Measurements from ENCODE around the gene RPS19.
A peak's percentile ranks its signal among the peaks of the same experiment; 100 is the strongest.

RPS19 gene

DNA sequence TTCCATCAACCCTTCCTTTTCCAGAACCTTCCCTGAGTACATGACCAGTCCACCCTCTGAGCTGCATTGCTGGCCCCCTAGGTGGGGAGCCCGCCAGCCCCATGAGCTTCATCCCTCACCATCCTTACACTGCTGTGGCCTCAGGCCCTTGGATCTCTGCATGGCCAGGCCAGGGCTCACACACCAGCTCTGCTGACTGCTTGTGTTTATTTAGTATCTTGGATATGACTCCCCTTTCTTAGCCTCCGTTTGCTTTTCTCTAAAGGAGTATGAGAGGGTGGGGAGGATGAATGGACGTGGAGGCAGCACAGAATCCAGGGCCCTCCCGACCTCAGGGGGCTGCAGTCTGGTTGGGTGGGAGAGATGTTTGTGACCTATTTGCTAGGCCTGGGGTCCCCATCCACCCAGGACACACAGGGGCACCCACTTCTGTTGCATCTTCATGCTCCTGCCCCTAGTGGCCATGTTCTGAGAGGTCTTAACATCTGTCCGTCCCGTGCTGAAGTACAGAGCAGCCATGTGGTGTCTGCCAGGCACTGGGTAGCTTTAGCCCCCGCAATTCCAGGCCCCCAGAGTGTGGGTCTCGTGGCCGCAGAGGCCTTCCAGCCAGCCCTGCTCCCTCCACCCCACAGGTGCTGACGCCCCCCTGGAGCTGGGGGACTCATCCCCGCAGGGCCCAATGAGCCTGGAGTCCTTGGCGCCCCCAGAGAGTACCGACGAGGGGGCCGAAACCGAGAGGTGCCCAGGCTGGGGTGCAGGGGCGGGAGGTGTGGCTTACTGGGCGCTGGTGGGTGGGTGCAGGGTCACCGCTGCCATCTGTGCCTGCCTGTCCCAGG, 35.9 kb downstream of the RPS19 start:
- no peaks in the 10 kb centered on the region for H3K27me3 Mint-ChIP-seq
- no peaks in the 10 kb centered on the region for H3K9me3 Mint-ChIP-seq (ENCODE audit: low read depth)
- H3K4me3 Mint-ChIP-seq, result peak overlapping the region; percentile 44
- peaks cover 11% of the 10 kb centered on the region for H3K36me3 Mint-ChIP-seq
- H3K27ac Mint-ChIP-seq, result peak overlapping the region; percentile 80
- H3K4me1 Mint-ChIP-seq (ENCODE audit: low read depth), result peaks cover 64% of the 10 kb centered on the region

DNA sequence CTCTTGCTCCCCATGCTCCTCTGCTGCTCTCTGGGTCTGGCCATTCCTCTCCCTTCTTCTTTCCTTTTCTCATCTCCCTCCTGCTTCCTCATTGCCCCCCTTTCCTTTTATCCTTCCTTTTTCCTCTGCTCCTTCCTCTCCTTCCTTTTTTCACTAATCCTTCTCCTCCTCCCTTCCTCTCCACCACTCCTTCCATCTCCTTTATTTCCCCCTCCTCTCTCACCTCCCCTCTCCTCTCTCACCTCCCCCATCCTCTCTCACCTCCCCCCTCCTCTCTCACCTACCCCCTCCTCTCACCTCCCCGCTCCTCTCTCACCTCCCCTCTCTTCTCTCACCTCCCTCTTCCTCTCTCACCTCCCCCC, 36.5 kb downstream of the RPS19 start:
- Mint-ChIP-seq H3K4me1 (ENCODE audit: low read depth) (peaks cover 61% of the 10 kb centered on the region), H3K36me3 (peaks cover 9% of the 10 kb centered on the region), H3K27ac (peak overlapping the region; percentile 80), H3K4me3 (peak overlapping the region; percentile 40), H3K27me3 (no peaks in the 10 kb centered on the region), H3K9me3 (ENCODE audit: low read depth) (no peaks in the 10 kb centered on the region)

- Mint-ChIP-seq H3K9me3 (ENCODE audit: low read depth) (no peaks in the 10 kb centered on the region), H3K4me1 (ENCODE audit: low read depth) (peaks cover 63% of the 10 kb centered on the region), H3K27ac (peak overlapping the region; percentile 77)
Measured at GRCh38 chr19:41897181-41897580, 37.1 kb downstream of the RPS19 start.

GRCh38 chr19:41897820-41898219, 37.8 kb downstream of the RPS19 start:
- Mint-ChIP-seq H3K4me3 (no peak overlapping the region), H3K36me3 (peaks cover 9% of the 10 kb centered on the region), H3K4me1 (ENCODE audit: low read depth) (peaks cover 64% of the 10 kb centered on the region), H3K9me3 (ENCODE audit: low read depth) (no peaks in the 10 kb centered on the region), H3K27me3 (no peaks in the 10 kb centered on the region), H3K27ac (peak overlapping the region; percentile 77)

More at GRCh38 chr19:41897181-41897580, 37.1 kb downstream of the RPS19 start:
- Mint-ChIP-seq H3K27me3 (no peaks in the 10 kb centered on the region), H3K4me3 (no peak overlapping the region), H3K36me3 (peaks cover 10% of the 10 kb centered on the region)

GRCh38 chr19:41898235-41898634, 38.2 kb downstream of the RPS19 start:
- Mint-ChIP-seq H3K9me3 (ENCODE audit: low read depth) (no peaks in the 10 kb centered on the region), H3K27ac (peak overlapping the region; percentile 73), H3K36me3 (peaks cover 7% of the 10 kb centered on the region), H3K27me3 (no peaks in the 10 kb centered on the region), H3K4me1 (ENCODE audit: low read depth) (peaks cover 64% of the 10 kb centered on the region), H3K4me3 (no peak overlapping the region)

DNA sequence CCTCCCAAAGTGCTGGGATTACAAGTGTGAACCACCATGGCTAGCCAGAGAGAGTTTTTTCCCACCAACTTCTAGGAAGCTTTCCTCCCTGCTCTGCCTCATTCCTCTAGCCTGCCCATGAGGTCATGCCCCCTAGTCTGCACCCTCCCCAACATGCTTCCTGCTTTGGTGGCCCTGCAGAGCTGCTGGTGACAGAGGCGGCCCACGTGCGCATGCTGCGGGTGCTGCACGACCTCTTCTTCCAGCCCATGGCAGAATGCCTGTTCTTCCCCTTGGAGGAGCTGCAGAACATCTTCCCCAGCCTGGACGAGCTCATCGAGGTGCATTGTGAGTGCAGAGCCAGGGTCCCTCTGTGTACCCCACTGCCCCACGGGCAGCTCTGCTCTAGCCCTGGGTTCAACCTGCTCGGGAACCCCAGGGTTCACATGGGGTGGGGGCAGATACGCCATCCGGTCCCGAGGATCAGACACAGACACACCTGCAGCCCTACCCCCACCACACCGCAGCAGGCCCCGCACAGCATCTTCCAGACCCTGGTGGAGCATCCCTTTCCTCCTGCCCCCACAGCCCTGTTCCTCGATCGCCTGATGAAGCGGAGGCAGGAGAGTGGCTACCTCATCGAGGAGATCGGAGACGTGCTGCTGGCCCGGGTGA, 41.8 kb downstream of the RPS19 start:
- Mint-ChIP-seq H3K9me3 (ENCODE audit: low read depth) (no peaks in the 10 kb centered on the region), H3K4me3 (no peak overlapping the region), H3K36me3 (peaks cover 11% of the 10 kb centered on the region), H3K27me3 (no peaks in the 10 kb centered on the region), H3K27ac (peak overlapping the region; percentile 68), H3K4me1 (ENCODE audit: low read depth) (peaks cover 56% of the 10 kb centered on the region)

- H3K36me3 Mint-ChIP-seq, result peaks cover 11% of the 10 kb centered on the region
- no peaks in the 10 kb centered on the region for H3K27me3 Mint-ChIP-seq
- no peak overlapping the region for H3K4me3 Mint-ChIP-seq
- no peaks in the 10 kb centered on the region for H3K9me3 Mint-ChIP-seq (ENCODE audit: low read depth)
- peaks cover 59% of the 10 kb centered on the region for H3K4me1 Mint-ChIP-seq (ENCODE audit: low read depth)
- H3K27ac Mint-ChIP-seq, result no peak overlapping the region
Measured at GRCh38 chr19:41902594-41902993, 42.5 kb downstream of the RPS19 start.

DNA sequence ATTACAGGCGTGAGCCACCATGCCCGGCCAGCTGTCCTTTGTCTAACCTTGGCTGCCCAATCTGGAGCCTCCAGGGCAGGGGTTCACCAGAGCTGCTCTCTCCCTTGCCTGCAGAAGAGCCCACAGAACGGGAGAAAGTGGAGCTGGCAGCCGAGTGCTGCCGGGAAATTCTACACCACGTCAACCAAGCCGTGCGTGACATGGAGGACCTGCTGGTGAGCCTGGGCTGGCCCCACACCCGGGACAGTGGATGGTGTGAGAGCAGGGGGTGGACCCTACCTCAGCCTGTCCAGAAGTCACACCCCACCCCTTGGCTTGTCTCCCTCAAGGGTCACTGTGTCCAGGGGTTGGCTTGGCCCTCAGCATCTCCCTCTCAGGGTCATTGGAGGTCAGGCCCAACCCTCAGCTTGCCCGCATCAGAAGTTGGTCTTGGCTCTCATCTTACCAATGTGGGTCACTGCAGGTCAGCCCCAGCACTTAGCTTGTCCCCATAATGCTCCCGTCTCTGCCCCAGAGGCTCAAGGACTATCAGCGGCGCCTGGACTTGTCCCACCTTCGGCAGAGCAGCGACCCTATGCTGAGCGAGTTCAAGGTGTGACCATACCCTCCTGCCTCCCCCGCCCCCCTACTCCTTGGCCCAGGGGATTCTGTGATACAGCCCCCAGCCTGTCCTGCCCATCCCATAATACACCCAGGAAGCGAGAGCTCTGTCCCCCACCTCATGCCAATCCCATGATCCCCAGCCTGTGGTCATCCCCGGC, 43.3 kb downstream of the RPS19 start:
- Mint-ChIP-seq H3K27ac (peak overlapping the region; percentile 70), H3K4me1 (ENCODE audit: low read depth) (peaks cover 52% of the 10 kb centered on the region), H3K4me3 (no peak overlapping the region), H3K9me3 (ENCODE audit: low read depth) (no peaks in the 10 kb centered on the region), H3K36me3 (peaks cover 11% of the 10 kb centered on the region), H3K27me3 (no peaks in the 10 kb centered on the region)

DNA sequence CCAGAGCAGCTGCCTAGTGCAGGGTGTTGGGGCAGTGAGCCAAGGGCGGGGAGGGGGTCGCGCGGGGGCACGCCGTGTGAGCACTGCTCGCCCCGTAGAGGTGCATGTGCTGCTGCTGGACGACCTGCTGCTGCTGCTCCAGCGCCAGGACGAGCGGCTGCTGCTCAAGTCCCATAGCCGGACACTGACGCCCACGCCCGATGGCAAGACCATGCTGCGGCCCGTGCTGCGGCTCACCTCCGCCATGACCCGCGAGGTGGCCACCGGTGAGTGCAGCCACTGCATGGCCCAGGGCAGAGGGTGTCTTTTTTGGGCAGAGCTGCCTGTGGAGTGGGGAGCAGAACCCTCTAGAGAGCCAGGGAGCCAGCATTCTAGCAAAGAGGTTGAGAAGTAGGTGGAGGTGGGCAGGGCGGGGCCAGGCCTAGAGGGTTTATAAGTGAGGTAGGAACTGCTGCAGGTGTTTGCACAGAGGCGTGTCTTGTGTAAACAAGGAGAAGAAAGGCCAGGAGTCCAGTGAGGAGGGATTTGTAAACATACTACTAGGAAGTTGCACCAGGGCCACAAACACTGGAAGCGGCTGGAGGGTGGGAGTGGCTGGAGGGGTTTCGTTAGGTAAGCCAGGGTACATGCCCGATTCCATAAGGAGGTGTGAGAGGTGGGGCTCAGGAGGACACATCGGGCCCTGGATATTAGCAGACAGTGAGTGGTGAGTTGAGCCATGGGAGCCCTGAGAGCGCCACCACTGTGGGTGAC, 44.2 kb downstream of the RPS19 start:
- H3K27me3 Mint-ChIP-seq, result no peaks in the 10 kb centered on the region
- peaks cover 7% of the 10 kb centered on the region for H3K36me3 Mint-ChIP-seq
- no peaks in the 10 kb centered on the region for H3K9me3 Mint-ChIP-seq (ENCODE audit: low read depth)
- peak overlapping the region; percentile 54 for H3K27ac Mint-ChIP-seq
- no peak overlapping the region for H3K4me3 Mint-ChIP-seq
- H3K4me1 Mint-ChIP-seq (ENCODE audit: low read depth), result peaks cover 46% of the 10 kb centered on the region

DNA sequence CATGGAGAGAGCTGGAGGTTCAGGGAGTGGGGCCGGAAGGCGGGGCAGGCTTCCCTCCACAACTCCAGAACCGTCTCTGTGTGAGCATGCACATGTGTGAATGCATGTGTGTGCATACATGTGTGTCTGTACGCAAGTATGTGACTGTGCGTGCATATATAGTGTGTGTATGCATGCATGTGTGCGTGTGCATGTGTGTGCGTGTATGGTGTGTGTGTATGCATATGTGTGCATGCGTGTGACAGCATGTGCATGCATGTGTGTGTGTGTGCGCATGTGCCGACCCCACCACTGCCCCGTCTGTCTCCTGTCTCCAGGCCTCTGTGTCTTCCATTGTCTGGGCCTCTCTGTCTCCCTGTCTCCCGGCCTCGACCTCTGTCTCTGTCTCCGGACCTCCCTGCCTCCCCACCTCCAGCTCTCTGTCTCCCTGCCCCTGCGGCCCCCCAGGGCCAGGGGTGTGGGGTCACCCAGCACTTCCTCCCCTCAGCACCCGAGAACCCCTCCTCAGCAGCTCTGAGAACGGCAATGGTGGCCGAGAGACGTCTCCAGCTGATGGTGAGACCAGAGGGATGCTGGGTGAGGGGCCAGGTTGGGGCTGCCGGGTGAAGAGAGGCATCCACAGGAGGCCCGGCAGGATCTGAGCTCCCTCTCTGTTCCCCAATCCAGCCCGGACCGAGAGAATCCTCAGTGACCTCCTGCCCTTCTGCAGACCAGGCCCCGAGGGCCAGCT, 45.4 kb downstream of the RPS19 start:
- peaks cover 41% of the 10 kb centered on the region for H3K4me1 Mint-ChIP-seq (ENCODE audit: low read depth)
- no peaks in the 10 kb centered on the region for H3K9me3 Mint-ChIP-seq (ENCODE audit: low read depth)
- H3K4me3 Mint-ChIP-seq, result no peak overlapping the region
- H3K27ac Mint-ChIP-seq, result peak overlapping the region; percentile 73
- H3K27me3 Mint-ChIP-seq, result no peaks in the 10 kb centered on the region
- peaks cover 7% of the 10 kb centered on the region for H3K36me3 Mint-ChIP-seq

DNA sequence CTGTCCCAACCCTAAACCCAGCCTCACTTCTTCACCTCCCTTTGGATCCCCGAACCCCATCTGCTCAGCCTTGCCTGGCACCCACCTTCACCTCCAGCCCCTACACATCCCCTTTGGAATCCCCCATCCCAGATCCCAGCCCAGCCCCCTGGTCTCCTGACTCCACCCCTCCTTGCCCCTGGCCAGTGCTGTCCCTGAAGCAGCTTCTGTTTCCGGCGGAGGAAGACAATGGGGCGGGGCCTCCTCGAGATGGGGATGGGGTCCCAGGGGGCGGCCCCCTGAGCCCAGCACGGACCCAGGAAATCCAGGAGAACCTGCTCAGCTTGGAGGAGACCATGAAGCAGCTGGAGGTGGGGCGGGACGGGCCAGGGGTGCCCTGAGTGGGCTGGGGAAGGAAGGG, 46.2 kb downstream of the RPS19 start:
- H3K9me3 Mint-ChIP-seq (ENCODE audit: low read depth), result no peaks in the 10 kb centered on the region
- H3K36me3 Mint-ChIP-seq, result peaks cover 7% of the 10 kb centered on the region
- H3K4me1 Mint-ChIP-seq (ENCODE audit: low read depth), result peaks cover 44% of the 10 kb centered on the region
- no peak overlapping the region for H3K4me3 Mint-ChIP-seq
- peak overlapping the region; percentile 73 for H3K27ac Mint-ChIP-seq
- H3K27me3 Mint-ChIP-seq, result no peaks in the 10 kb centered on the region

DNA sequence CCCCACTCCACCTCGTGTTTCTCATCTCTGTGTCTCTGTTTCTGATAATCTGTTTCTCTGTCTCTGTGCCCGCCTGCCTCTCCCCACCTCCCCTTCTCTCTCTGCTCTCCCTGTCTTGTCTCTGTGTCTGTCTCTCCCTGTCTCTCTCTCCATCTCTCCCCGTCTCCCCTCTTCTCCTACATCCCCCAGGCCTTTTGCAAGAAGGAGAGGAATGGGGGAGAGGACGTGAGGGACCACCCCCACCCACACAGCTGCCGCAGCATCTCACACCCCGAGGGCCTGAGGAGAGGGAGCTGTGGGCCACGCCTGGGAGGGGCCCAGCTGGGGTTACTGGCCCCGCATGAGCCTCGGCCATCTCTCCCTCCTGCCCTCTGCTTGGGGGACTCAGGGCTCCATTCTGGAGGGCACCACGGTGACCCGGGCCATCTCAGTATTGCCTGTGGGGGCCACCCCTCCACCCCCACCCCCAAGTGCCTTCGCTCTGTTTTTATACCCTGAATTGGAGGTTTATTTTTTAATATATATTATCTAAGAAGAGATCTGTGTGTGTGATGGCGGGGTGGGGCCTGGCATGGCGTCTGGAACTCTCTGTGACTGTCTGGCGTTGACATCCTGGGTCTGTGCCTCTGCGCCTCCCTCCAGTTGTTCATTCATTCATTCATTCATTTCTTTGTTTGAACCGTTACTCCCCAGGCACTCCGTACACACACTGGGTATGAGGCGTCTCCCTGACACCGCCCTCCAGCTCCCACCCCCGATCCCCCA, 47.0 kb downstream of the RPS19 start:
- Mint-ChIP-seq H3K4me3 (no peak overlapping the region), H3K9me3 (ENCODE audit: low read depth) (no peaks in the 10 kb centered on the region), H3K4me1 (ENCODE audit: low read depth) (peaks cover 45% of the 10 kb centered on the region), H3K27ac (peak overlapping the region; percentile 35), H3K27me3 (no peaks in the 10 kb centered on the region), H3K36me3 (peaks cover 4% of the 10 kb centered on the region)

DNA sequence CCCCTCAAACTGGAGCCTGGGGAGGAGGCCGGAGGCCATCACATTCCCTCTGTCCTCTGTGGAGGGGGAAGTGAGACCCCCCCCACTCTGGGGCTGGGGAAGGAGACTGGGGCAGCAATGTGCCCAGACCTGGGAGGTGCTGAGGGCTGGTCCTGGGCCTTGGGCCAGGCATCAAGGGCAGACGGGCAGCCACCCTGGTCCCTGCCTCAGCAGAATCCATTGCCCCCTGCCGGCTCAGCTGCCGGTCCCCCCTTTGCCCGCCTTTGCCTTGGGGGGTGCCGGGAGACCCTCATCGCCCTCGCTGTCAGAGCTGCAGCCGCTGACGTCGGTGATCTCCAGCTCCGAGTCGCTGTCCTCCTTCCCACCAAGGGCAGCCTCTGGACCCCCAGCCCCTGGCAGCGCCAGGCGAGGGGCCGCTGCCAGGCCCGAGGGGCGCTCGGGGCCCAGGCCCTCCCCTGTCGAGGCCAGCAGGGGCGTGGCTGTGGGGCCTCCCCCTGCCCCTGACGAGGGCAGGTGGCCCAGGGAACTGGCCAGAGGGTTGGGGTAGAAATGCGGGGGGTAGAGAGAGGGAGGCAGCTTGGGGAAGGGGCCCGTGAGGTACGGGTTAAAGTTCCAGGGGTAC, 48.0 kb downstream of the RPS19 start:
- Mint-ChIP-seq H3K9me3 (ENCODE audit: low read depth) (no peaks in the 10 kb centered on the region), H3K27ac (no peak overlapping the region), H3K27me3 (no peaks in the 10 kb centered on the region), H3K4me3 (no peak overlapping the region), H3K36me3 (peaks cover 4% of the 10 kb centered on the region), H3K4me1 (ENCODE audit: low read depth) (peaks cover 43% of the 10 kb centered on the region)

Data from activated naive CD8-positive, alpha-beta T cell (primary cell).